GM18507 (cell line): ENCODE measurements around the gene SIDT2.
"Not testable (repeated sequence)": the region's sequence is repeated elsewhere in the genome, so short reads cannot be mapped to it uniquely, and the experiment has no call there.

ENCODE experiments used
- DNase-seq: peaks from one replicate; pipeline ENCODE4 v3.0.0; 2011; ENCODE audit warnings: low read depth; ENCODE audit not compliant: insufficient read length; ENCODE audit errors: extremely low spot score
- FAIRE-seq: peaks from 2 replicates; lab custom pipeline; 2011; peaks lifted over from hg19 to GRCh38; lab: Jason Lieb, UNC

The SIDT2 gene

DNA sequence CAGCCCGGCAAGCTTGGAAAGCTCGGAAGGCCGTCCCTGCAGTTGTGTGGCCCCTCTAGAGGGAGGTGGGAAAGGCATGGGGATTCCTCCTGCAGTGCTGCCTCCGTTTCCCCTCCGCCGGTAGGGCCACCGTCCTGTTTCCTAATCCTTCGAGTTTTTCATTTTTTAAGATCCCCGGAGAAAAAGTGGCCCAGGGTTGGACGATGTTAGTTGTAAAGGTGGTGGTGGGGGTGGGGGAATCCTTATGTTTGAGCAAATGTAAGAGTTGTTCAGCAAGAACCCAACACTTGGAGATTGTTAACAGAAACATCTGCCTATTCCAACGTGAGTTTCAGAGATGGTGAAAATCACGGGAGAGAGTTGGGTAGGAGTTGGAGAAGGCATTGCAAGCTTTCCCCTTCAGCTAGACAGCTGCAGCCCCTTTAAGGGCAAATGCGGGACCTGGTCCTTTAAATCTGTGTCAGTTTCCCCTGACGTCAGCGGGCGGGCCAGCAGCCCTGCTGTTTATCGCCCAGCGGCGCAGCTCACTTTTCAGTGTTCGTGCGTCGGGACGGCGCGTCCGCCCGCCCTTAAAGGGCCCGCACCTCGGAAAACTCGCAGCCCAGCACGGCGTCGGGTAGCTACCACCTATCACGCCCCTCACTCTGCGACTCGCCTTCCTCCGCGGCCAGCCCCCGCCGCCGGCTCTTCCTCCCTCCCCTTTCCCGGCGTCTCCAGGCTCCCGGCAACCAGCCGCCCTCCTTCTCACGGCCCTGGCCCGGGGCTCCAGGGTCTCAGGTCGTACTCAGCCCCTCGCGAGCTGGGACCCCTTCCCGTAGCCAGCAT lies at the start of gene SIDT2:
Gene SIDT2 (plus strand): TSS at position 534 of the 825 bp plus-strand sequence. CDS start 521 bp downstream, outside the sequence.
- FAIRE-seq (peak; percentile 96), DNase-seq (peak; percentile 85)

DNA sequence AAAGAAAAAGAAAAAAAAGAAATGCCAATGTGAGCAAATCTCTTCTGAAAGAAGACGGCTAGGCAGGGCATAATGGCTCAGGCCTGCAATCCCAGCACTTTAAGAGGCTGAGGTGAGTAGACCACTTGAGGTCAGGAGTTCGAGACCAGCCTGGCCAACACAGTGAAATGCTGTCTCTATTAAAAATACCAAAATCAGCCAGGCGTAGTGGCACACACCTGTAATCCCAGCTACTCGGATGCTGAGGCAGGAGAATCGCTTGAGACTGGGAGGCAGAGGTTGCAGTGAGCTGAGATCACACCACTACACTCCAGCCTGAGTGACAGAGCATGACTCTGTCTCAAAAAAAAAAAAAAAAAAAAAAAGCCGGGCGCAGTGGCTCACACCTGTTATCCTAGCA lies 48.1 kb upstream of the SIDT2 start:
- DNase-seq, FAIRE-seq: not testable (repeated sequence)

DNA sequence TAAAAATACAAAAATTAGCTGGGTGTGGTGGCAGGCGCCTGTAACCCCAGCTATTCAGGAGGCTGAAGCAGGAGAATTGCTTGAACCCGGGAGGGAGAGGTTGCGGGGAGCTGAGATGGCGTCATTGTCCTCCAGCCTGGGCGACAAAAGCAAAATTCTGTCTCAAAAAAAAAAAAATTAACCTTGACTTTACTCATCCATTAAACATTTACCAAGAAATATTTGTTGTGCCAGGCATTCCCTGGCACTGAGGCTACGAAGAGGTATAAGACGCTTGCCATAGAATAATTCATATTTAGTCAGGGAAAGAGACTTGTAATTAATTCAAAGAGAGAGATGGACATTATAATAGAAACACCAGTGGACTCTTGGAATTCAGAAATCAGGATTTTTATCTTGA lies 47.7 kb upstream of the SIDT2 start:
- no peak for FAIRE-seq
- DNase-seq: no peak

DNA sequence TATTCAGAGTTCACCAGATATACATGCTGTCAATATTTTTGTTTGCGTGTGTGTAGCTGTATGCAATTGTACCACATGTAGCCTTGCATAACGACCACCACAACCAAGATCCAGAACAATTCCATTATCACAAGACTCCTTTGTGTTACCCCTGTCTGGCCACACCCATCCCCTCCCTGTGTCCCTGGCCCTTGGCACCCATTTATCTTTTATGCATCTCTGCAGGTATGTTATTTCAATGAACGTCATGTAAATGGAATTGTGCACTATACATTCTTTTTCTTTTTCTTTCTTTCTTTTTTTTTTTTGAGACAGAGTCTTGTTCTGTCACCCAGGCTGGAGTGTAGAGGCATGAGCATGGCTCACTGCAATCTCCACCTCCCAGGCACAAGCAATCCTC lies 44.1 kb upstream of the SIDT2 start:
- DNase-seq: no peak
- no peak for FAIRE-seq

DNA sequence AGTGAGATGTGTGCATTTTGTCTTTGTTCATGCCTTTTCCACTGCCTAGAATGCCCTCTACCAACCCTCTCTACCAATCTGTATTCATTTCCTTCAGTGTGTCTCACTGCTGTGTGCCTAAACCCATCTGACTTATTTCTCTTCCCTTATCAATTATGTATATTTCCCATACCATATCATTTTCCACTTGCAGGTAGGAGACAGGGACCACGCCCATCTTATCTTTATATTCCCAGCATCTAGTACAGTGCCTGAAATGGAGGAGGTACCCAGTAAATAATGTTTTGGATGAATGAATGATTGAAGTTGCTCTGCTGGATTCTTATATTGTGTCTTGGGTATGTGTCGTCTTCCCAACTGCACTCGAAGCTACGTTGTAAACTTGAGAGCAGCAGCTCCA lies 43.6 kb upstream of the SIDT2 start:
- not testable (repeated sequence) for FAIRE-seq, DNase-seq

DNA sequence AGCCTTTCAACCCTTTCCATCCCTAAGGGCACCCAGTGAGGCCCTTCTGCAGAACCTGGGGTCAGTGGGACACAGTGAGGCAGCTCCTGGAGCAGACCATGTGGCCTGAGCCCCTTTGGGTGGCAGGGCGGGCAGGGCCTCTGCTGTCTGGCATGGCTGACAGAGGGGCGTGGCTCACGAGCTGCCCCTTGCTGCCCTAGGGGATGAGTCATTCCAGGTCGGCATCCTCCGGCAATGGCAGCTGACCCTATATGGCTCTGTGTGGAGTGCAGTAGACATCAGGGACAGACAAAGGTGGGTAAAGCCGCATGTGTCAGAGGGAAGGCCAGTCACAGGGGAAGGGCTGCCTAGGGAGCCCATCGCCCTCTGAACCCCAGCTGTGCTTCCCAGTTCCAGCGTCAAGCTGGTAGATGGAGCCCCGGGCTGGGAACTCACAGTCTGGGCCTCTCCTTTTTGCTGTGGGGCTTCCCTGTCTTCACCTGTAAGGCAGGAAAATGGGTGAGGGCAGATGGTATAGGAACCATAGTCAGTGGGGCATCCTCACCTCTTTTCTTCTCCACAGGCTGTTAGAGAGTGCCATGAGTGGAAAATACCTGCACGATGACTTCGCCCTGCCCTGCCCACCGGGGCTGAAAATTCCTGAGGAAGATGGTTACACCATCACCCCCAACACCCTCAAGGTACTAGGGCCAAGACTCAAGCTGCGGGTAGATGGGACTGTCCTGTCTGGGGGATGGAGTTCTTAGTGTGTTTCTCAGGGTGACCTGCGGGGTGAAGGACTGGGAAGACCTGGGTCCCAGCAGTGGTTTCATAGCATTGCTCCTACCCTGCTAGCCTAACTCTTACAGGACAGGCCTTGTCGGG lies 41.1 kb upstream of the SIDT2 start:
- not testable (repeated sequence) for FAIRE-seq, DNase-seq

DNA sequence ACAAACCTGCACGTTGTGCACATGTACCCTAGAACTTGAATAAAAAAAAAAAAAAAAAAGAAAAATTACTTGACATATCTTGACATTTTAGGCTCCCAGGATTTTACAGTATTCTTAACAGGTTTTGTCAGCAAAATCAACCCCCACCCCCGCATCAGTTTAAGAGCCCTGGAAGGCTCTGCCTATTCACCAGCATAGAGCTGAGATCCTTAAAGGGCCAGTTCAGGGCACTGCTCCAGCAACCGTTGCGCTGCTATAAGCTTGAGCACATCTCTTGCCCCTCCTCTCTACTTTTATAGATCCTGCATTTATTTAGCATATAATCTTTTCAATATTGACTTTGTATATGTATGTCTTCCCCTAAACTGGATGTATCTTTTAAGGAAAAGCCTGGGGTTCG lies 35.2 kb upstream of the SIDT2 start:
- DNase-seq (no peak), FAIRE-seq (no peak)

DNA sequence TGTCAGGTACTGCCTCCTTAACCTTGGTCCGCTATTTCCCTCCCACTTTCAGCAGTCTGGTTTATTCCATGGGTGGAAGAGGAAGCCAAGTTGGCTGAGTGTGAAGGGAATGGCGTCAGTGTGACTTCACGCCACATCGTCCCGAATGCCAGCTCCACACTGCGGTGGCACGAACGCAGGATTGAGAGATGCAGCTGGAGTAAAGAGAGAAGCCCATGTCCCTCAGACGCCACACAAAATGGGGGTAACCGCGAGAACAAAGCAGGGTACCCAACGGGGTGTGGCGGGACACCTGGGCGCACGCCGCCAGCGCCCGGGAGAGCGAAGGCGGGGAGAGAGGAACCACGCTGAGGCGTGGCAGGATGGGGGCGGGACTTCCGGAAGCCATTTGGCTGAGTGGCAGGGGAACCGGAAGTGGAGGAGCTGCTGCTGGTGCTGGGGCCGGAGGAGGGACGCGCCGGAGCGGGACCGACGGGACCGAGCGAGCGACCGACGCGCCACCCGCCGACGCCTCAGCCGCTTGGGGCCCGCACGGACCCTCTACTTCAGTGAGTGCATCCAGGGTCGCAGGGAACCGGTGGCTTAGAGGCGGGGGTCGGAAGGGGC lies 34.6 kb upstream of the SIDT2 start, which contains the start of gene PAFAH1B2:
Gene PAFAH1B2 (plus strand): TSS at position 417 of the 606 bp plus-strand sequence. CDS start 8,161 bp downstream, outside the sequence.
- peak; percentile 100 for DNase-seq
- peak; percentile 93 for FAIRE-seq

DNA sequence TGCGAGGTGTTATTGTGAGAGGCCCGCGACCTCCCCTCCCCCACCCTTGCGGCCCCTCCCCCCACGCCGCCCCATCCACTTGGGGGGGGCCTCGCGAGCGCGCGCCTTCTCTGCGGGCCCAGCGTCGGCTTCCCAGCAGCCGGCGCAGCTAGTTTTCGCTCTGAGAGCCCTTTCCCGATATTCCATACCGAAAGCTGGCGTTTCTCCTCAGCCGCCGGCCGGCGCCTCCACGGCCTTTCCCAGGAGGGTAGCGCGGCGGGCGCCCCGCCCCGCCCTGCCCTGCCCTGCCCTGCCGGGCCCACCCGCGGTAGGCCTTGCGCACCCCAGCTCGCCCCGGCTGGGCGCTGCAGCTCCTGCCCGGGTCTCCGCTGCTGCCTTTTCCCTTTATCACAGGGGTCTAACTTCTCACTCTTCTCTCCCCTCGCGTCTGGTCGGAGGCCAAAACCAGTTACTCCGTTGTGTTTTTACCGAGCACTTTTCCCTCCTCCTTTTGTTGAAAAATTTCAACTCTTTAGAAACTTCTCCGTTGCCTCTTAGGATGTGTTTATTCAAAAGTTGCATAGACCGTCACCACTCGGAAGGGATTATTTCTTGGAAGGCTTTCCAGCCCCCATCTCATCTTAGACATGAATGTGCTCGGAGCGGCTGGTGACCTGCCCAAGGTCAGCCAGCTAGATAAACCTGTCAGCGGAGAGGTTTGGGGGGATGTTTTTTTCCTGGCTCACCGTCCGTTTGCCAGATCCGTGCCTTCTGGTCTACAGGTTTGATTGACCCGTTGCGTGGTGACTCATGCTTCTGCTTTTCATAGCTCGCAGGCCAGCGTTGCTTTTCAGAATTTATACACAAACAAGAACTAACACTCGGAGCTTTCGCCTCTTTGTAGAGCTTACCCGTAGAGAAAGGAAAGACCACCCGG lies 33.8 kb upstream of the SIDT2 start:
- peak; percentile 75 for FAIRE-seq
- DNase-seq: no peak

DNA sequence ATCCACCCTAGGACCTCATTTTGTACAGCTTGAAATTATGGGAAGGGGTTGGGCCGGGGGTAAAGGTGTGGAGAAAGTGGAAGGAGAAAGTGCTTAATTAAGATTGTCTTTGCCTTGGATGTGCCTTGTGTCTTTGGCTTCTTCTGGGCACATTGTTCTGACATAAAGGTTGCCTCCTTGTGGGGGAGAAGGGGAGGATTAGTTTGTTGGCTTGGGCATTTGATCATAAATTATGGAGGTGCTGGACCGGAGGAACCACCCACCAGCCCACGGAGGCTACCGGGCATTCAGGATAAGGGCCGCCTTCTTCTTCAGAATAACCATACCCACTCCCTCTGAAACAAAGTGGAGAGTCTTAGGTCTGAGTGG lies 33.2 kb upstream of the SIDT2 start:
- DNase-seq (no peak), FAIRE-seq (no peak)

DNA sequence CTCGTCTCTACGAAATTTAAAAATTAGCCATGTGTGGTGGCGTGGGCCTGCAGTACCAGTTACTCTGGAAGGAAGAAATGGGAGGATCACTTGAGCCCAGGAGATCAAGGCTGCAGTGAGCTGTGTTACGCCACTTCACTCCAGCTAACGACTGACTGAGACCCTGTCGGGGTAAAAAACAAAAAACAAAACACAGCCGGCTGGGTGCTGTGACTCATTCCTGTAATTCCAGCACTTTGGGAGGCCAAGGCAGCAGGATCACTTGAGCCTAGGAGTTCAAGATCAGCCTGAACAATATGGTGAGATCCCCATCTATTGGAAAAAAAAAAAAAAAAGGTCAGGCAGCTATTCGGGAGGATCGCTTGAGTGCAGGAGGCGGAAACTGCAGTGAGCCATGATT lies 32.0 kb upstream of the SIDT2 start:
- DNase-seq: no peak
- FAIRE-seq: no peak

DNA sequence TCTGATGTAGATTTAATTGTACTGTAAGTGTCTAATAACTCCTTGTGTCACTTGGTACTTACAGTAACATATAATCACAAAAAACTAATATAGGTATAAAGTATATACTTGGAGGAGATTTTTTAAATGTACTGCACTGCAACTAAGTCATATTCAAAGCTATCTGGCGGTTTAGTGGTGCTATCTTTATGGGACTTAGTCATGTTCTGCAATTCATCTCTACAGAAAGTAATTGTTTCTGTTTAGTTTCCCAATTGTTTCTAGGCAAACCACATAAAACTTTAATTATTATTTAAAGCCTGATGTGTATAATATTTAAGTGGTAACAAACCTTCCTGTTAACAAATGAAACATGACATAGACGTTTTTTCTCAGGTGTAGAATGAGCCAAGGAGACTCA lies 26.5 kb upstream of the SIDT2 start:
- no peak for FAIRE-seq
- DNase-seq: no peak

DNA sequence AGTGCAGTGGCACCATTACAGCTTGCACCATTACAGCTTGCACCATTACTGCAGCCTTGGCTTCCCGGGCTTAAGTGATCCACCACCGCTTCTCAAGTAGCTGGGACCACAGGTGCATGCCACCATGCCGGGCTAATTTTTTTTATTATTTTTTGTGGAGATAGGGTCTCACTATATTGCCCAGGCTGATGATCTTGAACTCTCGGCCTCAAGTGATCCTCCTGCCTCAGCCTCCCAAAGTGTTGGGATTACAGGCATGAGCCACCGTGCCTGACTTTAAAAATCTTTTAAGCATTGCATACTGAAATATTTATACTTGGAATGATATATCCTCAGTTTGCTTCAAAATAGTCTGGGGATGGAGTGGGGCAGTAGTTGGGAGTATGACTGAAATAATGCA lies 24.1 kb upstream of the SIDT2 start:
- DNase-seq (no peak), FAIRE-seq (no peak)

DNA sequence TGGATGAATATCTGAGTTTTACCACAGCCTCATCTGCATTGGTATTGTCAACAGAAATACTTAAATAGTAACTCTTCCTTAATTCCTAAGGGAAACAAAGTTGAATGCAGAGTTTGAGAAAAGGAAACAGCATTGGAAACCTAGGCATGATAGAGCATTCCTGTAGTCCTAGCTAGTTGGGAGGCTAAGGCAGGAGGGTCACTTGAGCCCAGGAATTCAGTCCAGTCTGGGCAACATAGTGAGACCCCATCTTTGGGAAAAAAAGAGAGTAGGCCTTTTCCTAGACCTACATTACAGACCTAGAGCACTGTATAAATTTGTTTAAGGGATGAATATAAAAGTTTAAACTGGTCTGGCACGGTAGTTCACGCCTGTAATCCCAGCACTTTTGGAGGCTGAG lies 21.0 kb upstream of the SIDT2 start:
- DNase-seq: no peak
- no peak for FAIRE-seq

DNA sequence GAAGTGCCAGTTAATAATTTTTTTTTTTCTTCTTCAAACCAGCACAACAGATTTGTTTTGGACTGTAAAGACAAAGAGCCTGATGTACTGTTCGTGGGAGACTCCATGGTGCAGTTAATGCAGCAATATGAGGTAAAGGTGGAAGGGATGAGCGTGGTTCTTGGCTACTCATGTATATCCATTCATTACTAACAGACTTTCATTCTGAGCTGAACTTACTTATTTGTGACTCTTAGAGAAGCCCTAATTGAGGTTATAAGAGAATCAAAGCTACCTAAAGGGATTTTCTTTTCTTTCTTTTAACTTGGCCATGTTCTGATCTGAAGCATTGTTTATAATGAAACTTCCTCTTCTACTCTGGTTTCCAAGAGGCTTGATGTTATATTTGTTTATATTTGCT lies 18.7 kb upstream of the SIDT2 start:
- FAIRE-seq (no peak), DNase-seq (no peak)

DNA sequence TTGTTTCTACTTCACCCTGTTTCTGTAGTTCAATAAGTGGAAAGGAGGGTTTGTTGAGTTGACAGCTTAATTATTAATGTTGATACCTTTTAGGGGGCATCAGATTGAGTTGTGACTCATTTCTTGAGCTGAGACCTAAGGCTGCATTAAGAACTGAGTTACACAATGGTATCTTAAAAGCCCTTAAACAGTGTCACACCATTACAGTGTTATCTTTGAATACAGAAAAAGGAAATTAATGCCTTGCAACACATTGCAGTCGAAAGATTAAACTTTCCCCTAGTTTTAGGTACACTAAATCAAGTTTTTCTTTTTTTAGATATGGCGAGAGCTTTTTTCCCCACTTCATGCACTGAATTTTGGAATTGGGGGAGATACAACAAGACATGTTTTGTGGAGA lies 17.7 kb upstream of the SIDT2 start:
- DNase-seq: no peak
- FAIRE-seq: no peak

DNA sequence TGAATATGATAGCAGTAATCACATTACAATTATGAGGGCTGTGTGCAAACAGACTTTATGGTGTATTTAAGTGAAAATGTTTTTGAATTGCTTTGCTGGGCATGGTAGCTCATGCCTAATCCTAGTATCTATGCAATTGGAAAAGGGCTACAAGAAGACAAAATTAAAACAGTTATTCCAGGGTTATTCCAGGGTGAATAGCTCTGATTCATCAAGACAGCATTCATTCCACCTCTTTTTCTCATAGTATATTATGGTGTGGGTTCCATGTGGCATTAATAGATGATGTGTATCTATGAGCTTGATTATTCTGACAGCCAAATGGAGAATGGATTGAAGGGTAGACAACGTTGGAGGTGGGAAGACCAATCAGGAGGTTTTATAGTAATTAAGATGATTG lies 12.1 kb upstream of the SIDT2 start:
- no peak for FAIRE-seq
- DNase-seq: no peak

DNA sequence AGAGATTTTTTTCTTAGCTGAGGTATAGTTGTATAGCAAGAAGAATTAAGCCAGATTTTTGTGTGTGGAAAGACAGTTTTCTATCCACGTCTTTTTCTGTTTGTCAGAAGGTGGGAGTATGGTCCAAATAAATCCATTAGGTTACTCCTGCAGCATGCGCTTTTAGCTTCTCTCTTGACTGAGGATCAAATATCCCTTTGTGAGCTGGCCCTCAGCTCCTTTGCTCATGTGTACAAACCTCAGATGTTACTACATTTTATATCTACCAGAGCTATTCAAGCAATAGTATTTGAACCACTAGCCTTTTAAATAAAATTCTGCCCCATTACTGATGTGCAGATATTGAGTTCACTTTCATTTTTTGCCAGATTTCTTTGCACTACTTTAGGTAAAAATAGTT lies 8.8 kb upstream of the SIDT2 start:
- FAIRE-seq: no peak

DNA sequence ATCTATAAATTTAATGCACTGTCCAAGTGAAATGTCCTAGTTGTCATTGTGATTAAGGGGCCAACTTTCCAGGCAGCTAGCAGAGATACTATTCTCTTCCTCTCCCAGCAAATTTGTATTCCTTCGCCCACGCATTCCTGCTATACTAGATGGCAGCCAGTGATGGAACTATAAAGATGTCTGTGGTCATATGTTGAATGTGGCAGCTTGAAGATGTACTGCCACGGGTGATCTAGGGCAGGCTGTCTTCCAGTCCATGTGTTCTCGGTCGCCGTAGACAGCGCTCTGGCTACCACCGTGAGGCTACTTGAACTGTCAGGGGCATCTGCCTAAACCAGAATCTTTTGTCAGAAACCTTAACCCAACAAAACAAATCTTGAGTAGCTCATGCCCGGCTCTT lies 8.3 kb upstream of the SIDT2 start:
- FAIRE-seq (no peak), DNase-seq (no peak)

More for the DNA sequence above, 8.8 kb upstream of the SIDT2 start:
- DNase-seq: no peak
